Activated CD4-positive, alpha-beta T cell treated with anti-CD3 and anti-CD28 coated beads for 36 hours (primary cell): Measurements from ENCODE around the gene MRPS25. TPM values are rescaled to one million over a fixed set of nuclear protein-coding genes. Genes with fewer than 3 reads are reported as not detected.
A peak's percentile ranks its signal among the peaks of the same experiment; 100 is the strongest.
"Not testable (repeated sequence)": the region's sequence is repeated elsewhere in the genome, so short reads cannot be mapped to it uniquely, and the experiment has no call there.

Source experiments
- ATAC-seq: fragments of 200-7000 bp; cut with Tn5 transposase; one replicate; pipeline ENCODE4 v1.10.0; 2021; ENCODE audit warnings: mild to moderate bottlenecking, moderate library complexity
- CTCF ChIA-PET: fragments of 350-600 bp; sonication (Branson Sonifier 250); formaldehyde crosslinking; loops from one replicate; lab custom pipeline; 2021; ENCODE audit warnings: antibody characterized with exemption; lab: Charles Lee
- POLR2A ChIA-PET: fragments of 350-600 bp; sonication (Branson Sonifier 250); formaldehyde crosslinking; loops from one replicate; lab custom pipeline; 2021; ENCODE audit warnings: antibody characterized with exemption, inconsistent platforms; lab: Charles Lee
- DNase-seq: peaks from one replicate; pipeline ENCODE4 v3.0.0-alpha.2; 2020
- H3K27ac Mint-ChIP-seq: one replicate; pipeline ENCODE4 v1.8.0; 2021; ENCODE audit warnings: mixed read lengths
- H3K27me3 Mint-ChIP-seq: one replicate; pipeline ENCODE4 v1.8.0; 2021; ENCODE audit warnings: mixed read lengths
- H3K36me3 Mint-ChIP-seq: one replicate; pipeline ENCODE4 v1.8.0; 2021; ENCODE audit warnings: low read depth, mixed read lengths
- H3K4me1 Mint-ChIP-seq: one replicate; pipeline ENCODE4 v1.8.0; 2021; ENCODE audit warnings: mixed read lengths
- H3K4me3 Mint-ChIP-seq: one replicate; pipeline ENCODE4 v1.8.0; 2021; ENCODE audit warnings: mild to moderate bottlenecking, moderate library complexity, mixed read lengths
- H3K9me3 Mint-ChIP-seq: one replicate; pipeline ENCODE4 v1.8.0; 2021; ENCODE audit warnings: low read depth, mixed read lengths
- intact Hi-C, 2 experiments: fragments of 100-400 bp; cut with DNase I in 1 of 2; cut with micrococcal nuclease in 1 of 2; formaldehyde crosslinking; loops; one replicate each; pipeline versions ENCODE4 v1.14.2 to v1.15.1; 2022 to 2024; cut with DNase I, micrococcal nuclease
- total RNA-seq, 2 experiments: library from RNA; stranded (reverse); gene quantifications; one replicate each; pipeline ENCODE4 v1.2.3, GENCODE V29; 2021

MRPS25 gene
- total RNA-seq, 2 experiments from 2014 or later: 52.3 to 67.0 TPM

DNA sequence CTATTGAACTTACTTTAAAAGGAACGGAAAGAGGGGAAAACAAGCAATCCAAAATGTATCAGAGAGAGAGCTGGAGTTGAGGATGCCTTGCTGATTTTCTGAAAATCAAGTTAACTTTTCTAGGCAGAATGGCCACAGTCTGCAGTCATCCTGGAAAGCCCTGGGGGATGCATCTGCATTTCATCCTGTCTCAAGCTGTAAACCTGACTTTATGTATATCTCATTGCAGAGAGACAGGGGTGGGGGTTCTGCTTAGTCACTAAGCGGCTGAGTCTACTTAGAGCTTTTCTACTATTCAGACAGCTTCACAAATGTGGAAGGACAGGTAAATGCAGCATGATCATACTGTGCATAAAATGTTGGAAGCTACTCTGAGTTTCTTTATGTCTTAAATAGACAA, 41.4 kb downstream of the MRPS25 start:
- Mint-ChIP-seq H3K4me3 (no peak overlapping the region), H3K36me3 (peaks cover 33% of the 10 kb centered on the region), H3K27ac (no peak overlapping the region), H3K27me3 (no peaks in the 10 kb centered on the region), H3K9me3 (no peaks in the 10 kb centered on the region), H3K4me1 (no peaks in the 10 kb centered on the region)
- ChIA-PET POLR2A (interaction anchor here (0.6 kb wide), 1 partner anchor 120 kb away, joined by 3 read pairs; no protein-coding TSS in a partner anchor), CTCF (interaction anchor here (0.9 to 1.2 kb wide), 3 partner anchors 9 to 20 kb away, joined by 3 to 4 read pairs (median 4); no protein-coding TSS in a partner anchor)
- DNase-seq: no peak
- no peak for ATAC-seq
- intact Hi-C loops: loop anchor here in 1 of 2 experiments (5.0 kb wide), 1 partner anchor 96 kb away; no protein-coding TSS in a partner anchor

DNA sequence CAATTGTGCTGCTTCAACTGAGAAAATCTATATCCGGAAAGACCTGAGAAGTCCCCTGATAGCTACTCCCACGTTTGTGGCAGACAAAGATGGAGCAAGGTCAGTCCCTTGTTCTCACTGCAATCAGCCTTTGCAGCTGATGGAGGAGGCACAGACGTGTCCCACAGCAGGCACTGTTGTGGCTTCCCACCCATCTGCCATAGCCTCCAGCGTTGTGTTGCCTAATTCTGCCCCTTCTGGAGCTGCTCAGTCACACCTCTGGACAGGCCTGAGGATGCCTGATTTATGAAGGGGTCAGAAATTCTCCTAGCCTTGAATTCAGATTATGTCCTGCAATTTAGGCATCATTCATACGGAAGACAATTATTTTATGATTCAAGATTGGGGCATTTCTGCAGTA, 41.9 kb downstream of the MRPS25 start:
- Mint-ChIP-seq H3K4me1 (no peaks in the 10 kb centered on the region), H3K9me3 (no peaks in the 10 kb centered on the region), H3K4me3 (no peak overlapping the region), H3K27me3 (no peaks in the 10 kb centered on the region), H3K27ac (no peak overlapping the region), H3K36me3 (peaks cover 36% of the 10 kb centered on the region)
- ChIA-PET CTCF (interaction anchor here (0.9 to 1.0 kb wide), 2 partner anchors 8 to 14 kb away, joined by 4 read pairs; no protein-coding TSS in a partner anchor), POLR2A (interaction anchor here (0.6 kb wide), 1 partner anchor 119 kb away, joined by 3 read pairs; no protein-coding TSS in a partner anchor)
- ATAC-seq: no peak
- DNase-seq: no peak
- intact Hi-C loops: loop anchor here in 1 of 2 experiments (5.0 kb wide), 1 partner anchor 96 kb away; no protein-coding TSS in a partner anchor

DNA sequence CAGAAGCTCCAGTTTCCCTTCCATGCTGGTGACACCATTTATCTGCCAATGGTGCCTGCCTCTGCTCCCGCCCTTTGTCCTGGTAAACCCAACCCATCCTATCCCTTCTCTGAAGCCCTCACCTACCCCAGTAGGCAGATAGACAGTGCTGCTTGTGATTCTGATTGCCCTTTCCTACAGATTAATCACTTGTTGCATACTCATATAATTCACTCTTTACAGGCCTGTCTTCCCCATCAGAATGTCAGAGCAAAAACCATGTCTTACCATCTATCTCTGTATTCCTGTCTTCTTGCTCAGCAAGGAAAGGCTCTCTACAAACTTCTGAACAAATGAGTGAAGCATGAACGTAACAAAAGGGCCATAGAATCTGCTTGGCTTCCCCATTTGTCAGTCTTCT, 47.9 kb downstream of the MRPS25 start:
- no peak overlapping the region for H3K4me3 Mint-ChIP-seq
- intact Hi-C loops: no loop called here
- ChIA-PET CTCF (no interaction called here), POLR2A (no interaction called here)
- H3K27ac Mint-ChIP-seq: no peak overlapping the region
- H3K9me3 Mint-ChIP-seq: no peaks in the 10 kb centered on the region
- H3K36me3 Mint-ChIP-seq: peaks cover 41% of the 10 kb centered on the region
- ATAC-seq (no peak), DNase-seq (no peak)
- H3K4me1 Mint-ChIP-seq: no peaks in the 10 kb centered on the region
- H3K27me3 Mint-ChIP-seq: no peaks in the 10 kb centered on the region

DNA sequence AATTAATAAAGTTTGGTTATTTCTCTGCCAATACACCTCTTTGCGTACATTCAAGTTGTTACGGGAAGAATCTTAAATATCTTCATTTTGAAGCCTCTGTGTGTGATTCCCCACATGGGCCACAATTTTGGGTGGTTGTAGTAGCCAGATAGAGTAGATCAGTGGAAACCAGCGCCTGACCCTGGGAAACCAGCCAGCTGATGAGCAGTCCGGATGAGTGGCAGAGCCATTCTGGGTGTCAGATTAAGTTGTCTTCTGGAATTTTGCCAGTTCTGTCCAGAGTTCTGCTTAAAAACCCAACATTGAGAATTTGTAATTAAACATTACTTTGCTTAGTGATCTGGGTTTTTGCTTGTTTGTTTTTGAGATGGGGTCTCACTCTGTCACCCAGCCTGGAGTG, 49.7 kb downstream of the MRPS25 start:
- DNase-seq (no peak), ATAC-seq (no peak)
- intact Hi-C loops: no loop called here
- H3K27ac Mint-ChIP-seq: no peak overlapping the region
- H3K4me3 Mint-ChIP-seq: no peak overlapping the region
- peaks cover 38% of the 10 kb centered on the region for H3K36me3 Mint-ChIP-seq
- no peaks in the 10 kb centered on the region for H3K9me3 Mint-ChIP-seq
- POLR2A ChIA-PET: no interaction called here
- no peaks in the 10 kb centered on the region for H3K27me3 Mint-ChIP-seq
- H3K4me1 Mint-ChIP-seq: peaks cover 7% of the 10 kb centered on the region
- CTCF ChIA-PET: interaction anchor here (1.0 to 1.3 kb wide), 2 partner anchors 8 to 14 kb away, joined by 3 to 4 read pairs; no protein-coding TSS in a partner anchor

DNA sequence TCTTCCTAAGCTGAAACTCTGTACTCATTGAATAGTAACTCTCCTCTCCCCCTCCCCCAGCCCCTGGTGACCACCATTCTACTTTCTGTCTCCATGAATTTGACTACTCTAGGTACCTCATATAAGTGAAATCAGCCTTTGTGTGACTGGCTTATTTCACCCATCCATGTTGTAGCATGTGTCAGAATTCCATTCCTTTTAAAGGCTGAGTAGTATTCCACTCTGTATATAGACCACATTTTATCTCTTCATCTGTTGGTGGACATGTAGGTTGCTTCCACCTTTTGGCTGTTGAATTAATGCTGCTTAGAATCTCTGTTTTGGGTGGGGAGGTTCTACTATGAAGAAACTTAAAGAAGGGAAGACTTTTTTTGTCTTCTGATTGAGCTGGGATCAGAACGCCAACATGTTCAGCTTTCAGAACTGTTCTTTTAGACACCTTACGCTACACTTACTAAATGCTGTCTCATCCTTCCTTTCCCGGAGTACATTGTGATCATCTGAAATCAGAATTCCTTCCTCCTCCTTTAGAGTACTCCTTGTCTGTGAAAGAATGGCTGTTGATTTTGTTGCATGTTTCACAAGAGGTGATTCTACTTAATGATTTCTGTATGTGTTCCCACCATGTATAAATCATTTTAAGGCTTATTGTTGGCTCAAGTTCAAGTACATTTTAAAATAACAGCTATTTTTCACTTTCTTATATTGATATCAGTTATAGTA, 50.3 kb downstream of the MRPS25 start:
- ATAC-seq (no peak), DNase-seq (no peak)
- intact Hi-C loops: no loop called here
- Mint-ChIP-seq H3K4me1 (peaks cover 7% of the 10 kb centered on the region), H3K36me3 (peaks cover 38% of the 10 kb centered on the region), H3K27ac (no peak overlapping the region), H3K9me3 (no peaks in the 10 kb centered on the region), H3K4me3 (no peak overlapping the region), H3K27me3 (no peaks in the 10 kb centered on the region)
- CTCF ChIA-PET: interaction anchor here (1.0 to 1.3 kb wide), 2 partner anchors 9 to 15 kb away, joined by 3 to 4 read pairs; no protein-coding TSS in a partner anchor
- POLR2A ChIA-PET: no interaction called here

DNA sequence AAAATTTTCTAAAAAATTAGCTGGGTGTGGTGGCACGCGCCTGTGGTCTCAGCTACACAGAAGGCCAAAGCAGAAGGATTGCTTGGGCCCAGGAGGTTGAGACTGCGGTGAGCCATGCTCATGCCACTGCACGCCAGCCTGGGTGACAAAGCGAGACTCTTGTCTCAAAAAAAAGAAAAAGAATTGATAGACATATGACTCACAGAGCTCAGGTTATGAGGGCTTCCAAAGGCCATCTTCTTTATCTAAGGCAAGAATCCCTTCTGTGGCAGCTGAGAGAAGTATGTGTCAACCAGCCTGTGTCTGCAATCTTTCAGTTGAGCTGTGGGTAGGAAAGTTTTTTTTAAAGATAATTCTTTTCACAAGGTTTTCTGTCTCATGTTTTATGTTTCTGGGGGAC, 53.9 kb downstream of the MRPS25 start:
- DNase-seq (peak; percentile 23), ATAC-seq (peak; percentile 69)
- Mint-ChIP-seq H3K4me3 (no peak overlapping the region), H3K27me3 (no peaks in the 10 kb centered on the region), H3K9me3 (no peaks in the 10 kb centered on the region), H3K27ac (no peak overlapping the region), H3K36me3 (peaks cover 27% of the 10 kb centered on the region), H3K4me1 (peaks cover 7% of the 10 kb centered on the region)
- CTCF ChIA-PET: interaction anchor here (0.6 to 1.0 kb wide), 3 partner anchors 14 to 626 kb away, joined by 3 to 6 read pairs (median 3); no protein-coding TSS in a partner anchor
- intact Hi-C loops: no loop called here
- POLR2A ChIA-PET: no interaction called here

DNA sequence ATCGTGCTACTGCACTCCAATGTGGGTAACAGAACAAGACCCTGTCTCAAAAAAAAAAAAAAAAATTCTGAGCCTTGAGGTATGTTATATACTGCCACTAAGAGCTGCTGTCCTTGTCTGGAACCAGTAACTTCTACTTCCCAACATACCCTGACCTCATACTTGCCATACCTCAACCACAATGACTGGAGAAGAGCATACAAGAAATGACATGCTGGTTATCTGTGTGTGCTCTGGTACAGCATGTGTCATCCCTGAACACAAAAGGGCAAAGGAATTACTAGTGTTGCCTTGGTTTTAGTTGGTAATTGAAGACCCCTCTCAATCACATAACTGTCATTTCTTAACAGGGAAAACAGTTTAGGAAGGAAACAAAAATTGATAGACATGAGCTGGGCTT, 54.5 kb downstream of the MRPS25 start:
- intact Hi-C loops: no loop called here
- no peaks in the 10 kb centered on the region for H3K27me3 Mint-ChIP-seq
- no peak overlapping the region for H3K27ac Mint-ChIP-seq
- H3K9me3 Mint-ChIP-seq: no peaks in the 10 kb centered on the region
- DNase-seq (no peak), ATAC-seq (peak; percentile 79)
- peaks cover 28% of the 10 kb centered on the region for H3K36me3 Mint-ChIP-seq
- no peak overlapping the region for H3K4me3 Mint-ChIP-seq
- ChIA-PET CTCF (interaction anchor here (0.6 to 1.0 kb wide), 2 partner anchors 15 to 625 kb away, joined by 3 to 6 read pairs; no protein-coding TSS in a partner anchor), POLR2A (no interaction called here)
- H3K4me1 Mint-ChIP-seq: peaks cover 7% of the 10 kb centered on the region

DNA sequence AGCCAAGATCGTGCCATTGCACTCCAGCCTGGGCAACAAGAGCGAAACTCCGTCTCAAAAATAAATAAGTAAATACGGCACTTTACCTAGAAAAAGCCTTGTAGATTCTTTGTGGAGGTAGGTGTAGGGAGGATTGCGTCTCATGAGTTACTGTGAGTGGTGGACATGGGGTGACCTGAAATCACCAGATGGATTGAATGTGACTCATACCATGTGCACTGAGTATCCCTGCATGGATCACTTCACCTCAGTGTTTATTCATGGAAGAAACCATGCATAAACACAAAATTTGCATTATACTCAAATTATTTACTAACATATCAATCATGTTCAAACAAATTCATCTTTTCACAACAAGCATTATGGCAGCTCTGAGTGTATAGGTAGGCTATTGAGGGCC, 55.9 kb downstream of the MRPS25 start:
- Mint-ChIP-seq H3K27me3 (no peaks in the 10 kb centered on the region), H3K4me3 (no peak overlapping the region), H3K27ac (no peak overlapping the region), H3K9me3 (no peaks in the 10 kb centered on the region), H3K36me3 (peaks cover 26% of the 10 kb centered on the region), H3K4me1 (peaks cover 7% of the 10 kb centered on the region)
- ChIA-PET CTCF (no interaction called here), POLR2A (no interaction called here)
- no peak for DNase-seq
- no peak for ATAC-seq
- intact Hi-C loops: no loop called here

DNA sequence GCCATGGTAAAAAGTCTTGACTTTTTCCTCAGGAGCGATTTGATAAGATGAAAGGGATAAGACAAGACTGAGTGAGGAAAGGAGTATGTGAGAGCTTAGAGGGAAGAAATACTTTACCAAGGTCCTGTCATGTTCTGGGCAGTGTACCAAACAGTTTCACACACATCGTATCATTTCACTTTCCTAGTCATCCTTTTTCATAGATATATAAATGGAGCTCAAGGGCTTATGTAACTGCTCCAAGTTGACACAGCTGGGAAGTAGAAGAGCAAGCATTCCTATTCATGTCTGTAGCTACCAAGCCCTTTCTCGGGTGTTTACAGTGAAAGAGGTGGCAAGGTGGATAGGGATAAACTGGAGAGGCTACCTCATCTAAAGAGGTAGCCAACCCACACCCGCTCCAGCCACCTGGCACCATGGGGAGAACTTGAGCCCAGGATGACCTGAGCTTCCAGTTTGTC, 57.4 kb downstream of the MRPS25 start:
- Mint-ChIP-seq H3K9me3 (no peaks in the 10 kb centered on the region), H3K27me3 (no peaks in the 10 kb centered on the region), H3K27ac (no peak overlapping the region), H3K4me3 (no peak overlapping the region), H3K4me1 (peaks cover 7% of the 10 kb centered on the region), H3K36me3 (peaks cover 27% of the 10 kb centered on the region)
- no peak for DNase-seq
- no peak for ATAC-seq
- intact Hi-C loops: no loop called here
- ChIA-PET CTCF (no interaction called here), POLR2A (no interaction called here)

DNA sequence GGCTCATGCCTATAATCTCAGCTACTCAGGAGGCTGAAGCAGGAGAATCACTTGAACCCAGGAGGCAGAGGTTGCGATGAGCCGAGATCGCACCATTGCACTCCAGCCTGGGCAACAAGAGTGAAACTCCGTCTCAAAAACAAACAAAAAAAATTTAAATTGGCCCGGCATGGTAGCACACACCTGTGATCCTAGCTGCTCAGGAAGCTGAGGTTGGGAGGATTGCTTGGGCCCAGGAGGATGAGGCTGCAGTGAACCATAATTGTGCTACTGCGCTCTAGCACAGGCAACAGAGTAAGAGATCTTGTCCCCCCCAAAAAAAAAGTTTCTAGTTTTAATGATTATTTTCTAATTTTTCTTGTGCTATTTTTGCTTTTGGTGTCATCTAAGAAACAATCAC, 65.9 kb downstream of the MRPS25 start:
- H3K36me3 Mint-ChIP-seq: peaks cover 44% of the 10 kb centered on the region
- DNase-seq, H3K9me3 Mint-ChIP-seq, H3K4me3 Mint-ChIP-seq, ATAC-seq, POLR2A ChIA-PET, H3K27ac Mint-ChIP-seq, H3K27me3 Mint-ChIP-seq, H3K4me1 Mint-ChIP-seq, CTCF ChIA-PET, intact Hi-C loops: not testable (repeated sequence)
